ENCODE measurements around the gene MAPK7.

The MAPK7 gene

GRCh38 chr17:19368229-19368628, 10.1 kb upstream of the MAPK7 start:
- Histone ChIP-seq H3K9ac (ENCODE audit: low read depth, low read length) (no peak overlapping the region), H3K4me1 (ENCODE audit: control insufficient read depth, insufficient read depth, low read length) (peaks cover 7% of the 10 kb centered on the region), H3K27me3 (ENCODE audit: control insufficient read depth, insufficient read depth, low read length) (peaks cover 3% of the 10 kb centered on the region), H3K9me3 (ENCODE audit: control insufficient read depth, insufficient read depth, low read length) (no peaks in the 10 kb centered on the region), H3K4me3 (ENCODE audit: low read depth, low read length) (no peak overlapping the region), H3K36me3 (ENCODE audit: control insufficient read depth, insufficient read depth, low read length) (no peaks in the 10 kb centered on the region)

DNA sequence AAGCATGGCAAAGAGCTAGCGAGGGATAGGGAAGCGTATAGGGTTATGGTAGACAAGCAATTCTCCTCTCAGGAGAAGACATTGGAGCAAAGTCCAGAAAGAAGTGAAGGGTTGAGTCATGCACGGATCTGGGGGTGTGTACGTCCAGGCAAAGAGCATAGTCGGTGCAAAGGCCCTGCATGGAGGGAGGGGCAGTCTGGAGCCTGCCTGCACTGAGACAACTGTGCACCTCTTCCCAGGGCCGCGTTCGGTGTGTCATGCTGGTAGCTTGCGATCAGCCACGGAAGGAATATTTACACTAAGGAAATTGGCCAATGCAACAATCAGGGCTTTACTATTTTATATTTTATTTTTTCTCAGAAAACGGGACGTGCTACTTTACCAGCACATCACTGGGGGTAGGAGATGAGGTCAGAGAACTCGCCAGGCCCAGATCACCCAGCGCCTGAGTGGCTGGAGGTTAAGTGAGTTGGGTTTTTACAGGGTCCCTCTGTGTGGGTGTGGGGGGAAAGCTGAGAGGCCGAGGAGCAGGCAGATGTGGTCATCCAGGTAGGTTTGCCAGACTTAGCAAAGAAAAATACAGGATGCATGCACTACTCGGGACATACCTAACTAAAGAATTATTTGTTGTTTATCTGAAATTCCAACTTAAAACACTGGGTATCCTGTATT, 9.1 kb upstream of the MAPK7 start:
- Histone ChIP-seq H3K4me3 (ENCODE audit: low read depth, low read length) (no peak overlapping the region), H3K27me3 (ENCODE audit: control insufficient read depth, insufficient read depth, low read length) (no peaks in the 10 kb centered on the region), H3K36me3 (ENCODE audit: control insufficient read depth, insufficient read depth, low read length) (no peaks in the 10 kb centered on the region), H3K4me1 (ENCODE audit: control insufficient read depth, insufficient read depth, low read length) (peaks cover 4% of the 10 kb centered on the region), H3K9ac (ENCODE audit: low read depth, low read length) (no peak overlapping the region), H3K9me3 (ENCODE audit: control insufficient read depth, insufficient read depth, low read length) (no peaks in the 10 kb centered on the region)

GRCh38 chr17:19369846-19370492, 8.3 kb upstream of the MAPK7 start:
- H3K9ac ChIP-seq (ENCODE audit: low read depth, low read length): peak overlapping the region; percentile 24
- no peaks in the 10 kb centered on the region for H3K9me3 ChIP-seq (ENCODE audit: control insufficient read depth, insufficient read depth, low read length)
- no peaks in the 10 kb centered on the region for H3K36me3 ChIP-seq (ENCODE audit: control insufficient read depth, insufficient read depth, low read length)
- no peak overlapping the region for H3K4me3 ChIP-seq (ENCODE audit: low read depth, low read length)
- H3K27me3 ChIP-seq (ENCODE audit: control insufficient read depth, insufficient read depth, low read length): no peaks in the 10 kb centered on the region
- peaks cover 4% of the 10 kb centered on the region for H3K4me1 ChIP-seq (ENCODE audit: control insufficient read depth, insufficient read depth, low read length)

GRCh38 chr17:19370493-19370960, 7.8 kb upstream of the MAPK7 start:
- peaks cover 4% of the 10 kb centered on the region for H3K4me1 ChIP-seq (ENCODE audit: control insufficient read depth, insufficient read depth, low read length)
- H3K27me3 ChIP-seq (ENCODE audit: control insufficient read depth, insufficient read depth, low read length): no peaks in the 10 kb centered on the region
- H3K9me3 ChIP-seq (ENCODE audit: control insufficient read depth, insufficient read depth, low read length): no peaks in the 10 kb centered on the region
- peak overlapping the region; percentile 24 for H3K9ac ChIP-seq (ENCODE audit: low read depth, low read length)
- H3K36me3 ChIP-seq (ENCODE audit: control insufficient read depth, insufficient read depth, low read length): no peaks in the 10 kb centered on the region
- no peak overlapping the region for H3K4me3 ChIP-seq (ENCODE audit: low read depth, low read length)

- Histone ChIP-seq H3K36me3 (ENCODE audit: control insufficient read depth, insufficient read depth, low read length) (no peaks in the 10 kb centered on the region), H3K27me3 (ENCODE audit: control insufficient read depth, insufficient read depth, low read length) (no peaks in the 10 kb centered on the region), H3K4me3 (ENCODE audit: low read depth, low read length) (no peak overlapping the region), H3K9ac (ENCODE audit: low read depth, low read length) (no peak overlapping the region), H3K4me1 (ENCODE audit: control insufficient read depth, insufficient read depth, low read length) (peaks cover 4% of the 10 kb centered on the region), H3K9me3 (ENCODE audit: control insufficient read depth, insufficient read depth, low read length) (no peaks in the 10 kb centered on the region)
Observed at GRCh38 chr17:19371259-19372010, 6.9 kb upstream of the MAPK7 start.

DNA sequence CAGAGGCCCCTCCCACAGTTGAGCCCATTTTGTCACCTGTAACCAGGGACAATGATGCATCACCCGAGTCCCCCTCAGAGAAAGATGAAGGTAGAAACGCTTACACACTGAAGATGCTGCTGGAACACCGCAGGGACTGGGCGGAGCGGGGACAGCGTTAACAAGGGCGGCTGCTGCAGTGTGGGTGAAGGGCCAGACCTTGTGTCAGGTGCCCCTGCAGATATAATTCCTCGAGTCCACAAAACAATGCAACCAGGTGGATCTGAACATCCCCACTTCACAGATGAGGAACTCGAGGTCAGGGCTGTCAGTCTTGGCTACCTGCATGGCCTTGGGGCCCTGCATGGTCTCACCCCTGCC, 6.3 kb upstream of the MAPK7 start:
- no peaks in the 10 kb centered on the region for H3K27me3 ChIP-seq (ENCODE audit: control insufficient read depth, insufficient read depth, low read length)
- peaks cover 4% of the 10 kb centered on the region for H3K4me1 ChIP-seq (ENCODE audit: control insufficient read depth, insufficient read depth, low read length)
- no peaks in the 10 kb centered on the region for H3K9me3 ChIP-seq (ENCODE audit: control insufficient read depth, insufficient read depth, low read length)
- no peak overlapping the region for H3K4me3 ChIP-seq (ENCODE audit: low read depth, low read length)
- no peaks in the 10 kb centered on the region for H3K36me3 ChIP-seq (ENCODE audit: control insufficient read depth, insufficient read depth, low read length)
- no peak overlapping the region for H3K9ac ChIP-seq (ENCODE audit: low read depth, low read length)

- Histone ChIP-seq H3K4me1 (ENCODE audit: control insufficient read depth, insufficient read depth, low read length) (peaks cover 4% of the 10 kb centered on the region), H3K9ac (ENCODE audit: low read depth, low read length) (no peak overlapping the region), H3K9me3 (ENCODE audit: control insufficient read depth, insufficient read depth, low read length) (no peaks in the 10 kb centered on the region), H3K27me3 (ENCODE audit: control insufficient read depth, insufficient read depth, low read length) (no peaks in the 10 kb centered on the region), H3K4me3 (ENCODE audit: low read depth, low read length) (no peak overlapping the region), H3K36me3 (ENCODE audit: control insufficient read depth, insufficient read depth, low read length) (no peaks in the 10 kb centered on the region)
Observed at GRCh38 chr17:19372439-19372838, 5.9 kb upstream of the MAPK7 start.

- H3K9me3 ChIP-seq (ENCODE audit: control insufficient read depth, insufficient read depth, low read length): no peaks in the 10 kb centered on the region
- H3K4me3 ChIP-seq (ENCODE audit: low read depth, low read length): no peak overlapping the region
- H3K9ac ChIP-seq (ENCODE audit: low read depth, low read length): no peak overlapping the region
- no peaks in the 10 kb centered on the region for H3K27me3 ChIP-seq (ENCODE audit: control insufficient read depth, insufficient read depth, low read length)
- peaks cover 4% of the 10 kb centered on the region for H3K4me1 ChIP-seq (ENCODE audit: control insufficient read depth, insufficient read depth, low read length)
- H3K36me3 ChIP-seq (ENCODE audit: control insufficient read depth, insufficient read depth, low read length): no peaks in the 10 kb centered on the region
Observed at GRCh38 chr17:19372866-19373504, 5.3 kb upstream of the MAPK7 start.

GRCh38 chr17:19374136-19374535, 4.2 kb upstream of the MAPK7 start:
- Histone ChIP-seq H3K4me1 (ENCODE audit: control insufficient read depth, insufficient read depth, low read length) (peaks cover 4% of the 10 kb centered on the region), H3K4me3 (ENCODE audit: low read depth, low read length) (no peak overlapping the region), H3K27me3 (ENCODE audit: control insufficient read depth, insufficient read depth, low read length) (no peaks in the 10 kb centered on the region), H3K9ac (ENCODE audit: low read depth, low read length) (no peak overlapping the region), H3K9me3 (ENCODE audit: control insufficient read depth, insufficient read depth, low read length) (no peaks in the 10 kb centered on the region), H3K36me3 (ENCODE audit: control insufficient read depth, insufficient read depth, low read length) (no peaks in the 10 kb centered on the region)

DNA sequence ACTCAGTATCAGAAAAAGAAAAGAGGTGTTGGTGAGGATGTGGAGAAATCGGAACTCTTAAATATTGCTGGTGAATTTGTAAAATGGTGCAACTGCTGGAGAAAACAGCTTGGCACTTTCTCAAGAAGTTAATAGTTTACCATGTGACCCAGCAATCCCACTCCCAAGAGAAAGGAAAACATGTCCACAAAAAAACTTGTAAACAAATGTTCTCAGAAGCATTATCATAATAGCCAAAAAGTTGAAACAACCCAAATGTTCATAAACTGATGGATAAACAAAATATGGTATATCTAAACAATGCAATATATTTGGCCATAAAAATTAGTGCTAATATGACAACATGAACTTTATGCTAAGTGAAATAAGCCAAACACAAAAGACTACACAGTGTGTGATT, 2.6 kb upstream of the MAPK7 start:
- H3K9ac ChIP-seq (ENCODE audit: low read depth, low read length): no peak overlapping the region
- H3K9me3 ChIP-seq (ENCODE audit: control insufficient read depth, insufficient read depth, low read length): no peaks in the 10 kb centered on the region

DNA sequence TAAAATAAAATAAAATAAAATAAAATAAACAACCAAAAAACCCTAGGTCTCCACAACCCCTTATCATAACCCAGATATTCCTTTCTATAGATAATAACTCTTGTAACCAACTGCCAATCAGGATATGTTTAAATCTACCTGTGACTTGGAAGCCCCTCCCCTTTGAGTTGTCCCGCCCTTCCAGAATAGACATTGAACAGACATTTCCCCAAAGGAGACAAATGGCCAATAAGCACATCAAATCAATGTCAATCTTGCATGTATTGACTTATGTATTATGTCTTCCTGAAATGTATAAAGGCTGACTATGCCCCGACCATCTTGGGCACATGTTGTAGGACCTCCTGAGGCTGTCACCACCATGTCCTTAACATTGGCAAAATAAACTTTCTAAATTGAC, 1.5 kb upstream of the MAPK7 start:
- H3K4me3 ChIP-seq (ENCODE audit: low read depth, low read length): peak overlapping the region; percentile 89
- H3K9me3 ChIP-seq (ENCODE audit: control insufficient read depth, insufficient read depth, low read length): no peaks in the 10 kb centered on the region
- H3K9ac ChIP-seq (ENCODE audit: low read depth, low read length): no peak overlapping the region
- peaks cover 9% of the 10 kb centered on the region for H3K4me1 ChIP-seq (ENCODE audit: control insufficient read depth, insufficient read depth, low read length)
- no peaks in the 10 kb centered on the region for H3K27me3 ChIP-seq (ENCODE audit: control insufficient read depth, insufficient read depth, low read length)
- H3K36me3 ChIP-seq (ENCODE audit: control insufficient read depth, insufficient read depth, low read length): peaks cover 24% of the 10 kb centered on the region

More for the DNA sequence above, 2.6 kb upstream of the MAPK7 start:
- Histone ChIP-seq H3K27me3 (ENCODE audit: control insufficient read depth, insufficient read depth, low read length) (no peaks in the 10 kb centered on the region), H3K36me3 (ENCODE audit: control insufficient read depth, insufficient read depth, low read length) (peaks cover 13% of the 10 kb centered on the region), H3K4me1 (ENCODE audit: control insufficient read depth, insufficient read depth, low read length) (peaks cover 9% of the 10 kb centered on the region), H3K4me3 (ENCODE audit: low read depth, low read length) (no peak overlapping the region)

Data from iPS-15b (cell line).